H1 (cell line): ENCODE data around the gene TMEM203. TPM values are rescaled to one million over a fixed set of nuclear protein-coding genes. Genes with fewer than 3 reads are reported as not detected.
A peak's percentile ranks its signal among the peaks of the same experiment; 100 is the strongest.

Experiments used
- CTCF ChIA-PET: fragments of 300-600 bp; sonication (Branson Sonifier 250); formaldehyde crosslinking; loops from one replicate; lab custom pipeline; 2021; ENCODE audit not compliant: partially characterized antibody; lab: Charles Lee
- POLR2A ChIA-PET: fragments of 300-600 bp; sonication (Branson Sonifier 250); formaldehyde crosslinking; loops from one replicate; lab custom pipeline; 2021; ENCODE audit warnings: inconsistent platforms; ENCODE audit not compliant: partially characterized antibody; lab: Charles Lee
- DNase-seq, 2 experiments: peaks; one replicate each; pipeline versions ENCODE4 v3.0.0 to v3.0.0-alpha.2; 2010 to 2022; ENCODE audit warnings: low spot score in 2 of 2, low read depth in 1 of 2, mixed read lengths in 1 of 2
- FAIRE-seq: peaks from 2 replicates; lab custom pipeline; 2011; peaks lifted over from hg19 to GRCh38; lab: Jason Lieb, UNC
- H2AFZ ChIP-seq: 2 replicates; pipeline ENCODE4 v1.8.1; 2012; ENCODE audit warnings: low read length, inconsistent platforms
- H2AK5ac ChIP-seq: 2 replicates; pipeline ENCODE4 v1.6.1; 2013; ENCODE audit warnings: low read depth, low read length
- H2BK120ac ChIP-seq: replicated peaks from 2 replicates; pipeline ENCODE3; 2013; ENCODE audit warnings: low read depth, low read length, inconsistent platforms
- H2BK12ac ChIP-seq: 2 replicates; pipeline ENCODE4 v1.6.1; 2013; ENCODE audit warnings: low read depth, low read length
- H2BK15ac ChIP-seq: 2 replicates; pipeline ENCODE4 v1.6.1; 2013; ENCODE audit warnings: low read length
- H2BK20ac ChIP-seq: 2 replicates; pipeline ENCODE4 v1.6.1; 2013; ENCODE audit warnings: low read length
- H2BK5ac ChIP-seq: 2 replicates; pipeline ENCODE4 v1.6.1; 2013; ENCODE audit warnings: low read depth, low read length
- H3K14ac ChIP-seq: 2 replicates; pipeline ENCODE4 v1.6.1; 2013; ENCODE audit warnings: inconsistent platforms; ENCODE audit not compliant: insufficient read length
- H3K18ac ChIP-seq: 2 replicates; pipeline ENCODE4 v1.6.1; 2013; ENCODE audit warnings: low read length; ENCODE audit errors: extremely low read depth
- H3K23ac ChIP-seq: 2 replicates; pipeline ENCODE4 v1.6.1; 2013; ENCODE audit warnings: inconsistent platforms; ENCODE audit not compliant: insufficient read length
- H3K23me2 ChIP-seq: 2 replicates; pipeline ENCODE4 v1.6.1; 2013; ENCODE audit warnings: low read depth, low read length
- H3K27ac ChIP-seq: 2 replicates; pipeline ENCODE4 v1.6.1; 2011; ENCODE audit warnings: low read depth, low read length, inconsistent platforms
- H3K27me3 ChIP-seq, 4 experiments: replicated peaks in 1 of 4; 1 replicate in 1 of 4; 2 replicates in 3 of 4; pipeline versions ENCODE4 v1.6.1 to v1.8.1; 2011 to 2013; ENCODE audit warnings: low read length in 3 of 4, mild to moderate bottlenecking in 3 of 4, inconsistent platforms in 2 of 4, mixed read lengths in 2 of 4, moderate library complexity in 1 of 4; ENCODE audit not compliant: control insufficient read depth in 3 of 4, insufficient read depth in 3 of 4; ENCODE audit errors: extremely low read depth in 1 of 4
- H3K36me3 ChIP-seq, 4 experiments: 2 replicates each; pipeline versions ENCODE4 v1.6.1 to v1.8.1; 2011 to 2013; ENCODE audit warnings: mild to moderate bottlenecking in 4 of 4, low read length in 3 of 4, moderate library complexity in 2 of 4, control low read depth in 1 of 4, inconsistent platforms in 1 of 4; ENCODE audit not compliant: insufficient read depth in 4 of 4, control insufficient read depth in 2 of 4
- H3K4ac ChIP-seq: replicated peaks from 2 replicates; pipeline ENCODE3; 2013; ENCODE audit warnings: low read length, low read depth, mixed read lengths, inconsistent platforms; ENCODE audit not compliant: insufficient read length
- H3K4me1 ChIP-seq, 4 experiments: replicated peaks in 1 of 4; 1 replicate in 1 of 4; 2 replicates in 3 of 4; pipeline versions ENCODE4 v1.6.1 to v1.8.1; 2011 to 2013; ENCODE audit warnings: low read length in 3 of 4, inconsistent platforms in 2 of 4, mixed read lengths in 1 of 4; ENCODE audit not compliant: insufficient read depth in 4 of 4, control insufficient read depth in 3 of 4
- H3K4me2 ChIP-seq, 2 experiments: 2 replicates each; pipeline versions ENCODE4 v1.6.1 to v1.8.1; 2011 to 2013; ENCODE audit warnings: low read depth in 2 of 2, low read length in 2 of 2, control low read depth in 1 of 2, inconsistent platforms in 1 of 2, mild to moderate bottlenecking in 1 of 2; ENCODE audit not compliant: insufficient read depth in 1 of 2
- H3K4me3 ChIP-seq, 4 experiments: fragments of 200-600, 300-600 bp in 1 of 4; sonication (generic), shearing (Covaris generic), sonication (Bioruptor Twin) in 1 of 4; 2 replicates each; pipeline versions ENCODE4 v1.5.1 to v1.8.1; 2011 to 2016; ENCODE audit warnings: low read length in 4 of 4, low read depth in 3 of 4, control low read depth in 2 of 4, inconsistent platforms in 2 of 4, mild to moderate bottlenecking in 2 of 4, mixed read lengths in 1 of 4, moderate library complexity in 1 of 4; ENCODE audit not compliant: insufficient read depth in 2 of 4; ENCODE audit errors: extremely low read depth in 1 of 4
- H3K56ac ChIP-seq: replicated peaks from 2 replicates; pipeline ENCODE3; 2013; ENCODE audit warnings: low read depth, mild to moderate bottlenecking, mixed read lengths, low read length, inconsistent platforms; ENCODE audit not compliant: insufficient read length
- H3K79me1 ChIP-seq: 2 replicates; pipeline ENCODE4 v1.6.1; 2013; ENCODE audit warnings: low read depth, low read length, control low read depth
- H3K79me2 ChIP-seq, 2 experiments: 2 replicates each; pipeline versions ENCODE4 v1.6.1 to v1.8.1; 2012 to 2013; ENCODE audit warnings: low read length in 2 of 2, mild to moderate bottlenecking in 2 of 2, inconsistent platforms in 1 of 2; ENCODE audit not compliant: insufficient read depth in 2 of 2, control insufficient read depth in 1 of 2
- H3K9ac ChIP-seq, 4 experiments: replicated peaks in 1 of 4; 1 replicate in 1 of 4; 2 replicates in 3 of 4; pipeline versions ENCODE4 v1.6.1 to v1.8.1; 2011 to 2013; ENCODE audit warnings: low read depth in 3 of 4, low read length in 3 of 4, control low read depth in 2 of 4, mild to moderate bottlenecking in 2 of 4, moderate library complexity in 2 of 4, inconsistent platforms in 1 of 4; ENCODE audit errors: extremely low read depth in 1 of 4
- H3K9me3 ChIP-seq, 2 experiments: 2 replicates each; pipeline versions ENCODE4 v1.6.1 to v1.8.1; 2012 to 2013; ENCODE audit warnings: mild to moderate bottlenecking in 2 of 2, moderate library complexity in 2 of 2, control low read depth in 1 of 2, inconsistent platforms in 1 of 2, low read depth in 1 of 2, low read length in 1 of 2, mixed read lengths in 1 of 2; ENCODE audit not compliant: insufficient read depth in 2 of 2
- H4K20me1 ChIP-seq, 2 experiments: replicated peaks in 1 of 2; 2 replicates each; pipeline versions ENCODE3 to v1.8.1; 2011 to 2013; ENCODE audit warnings: inconsistent platforms in 2 of 2, low read length in 2 of 2, mild to moderate bottlenecking in 1 of 2; ENCODE audit not compliant: insufficient read depth in 2 of 2, control insufficient read depth in 1 of 2
- H4K5ac ChIP-seq: 2 replicates; pipeline ENCODE4 v1.6.1; 2013; ENCODE audit warnings: low read length, low read depth, mixed read lengths, inconsistent platforms; ENCODE audit not compliant: insufficient read length
- H4K8ac ChIP-seq: 2 replicates; pipeline ENCODE4 v1.8.0; 2013; ENCODE audit warnings: mild to moderate bottlenecking, moderate library complexity, low read length, inconsistent platforms; ENCODE audit not compliant: insufficient read depth; ENCODE audit errors: extremely low read depth
- H4K91ac ChIP-seq: replicated peaks from 2 replicates; pipeline ENCODE3; 2013; ENCODE audit warnings: low read length, mixed read lengths, inconsistent platforms; ENCODE audit not compliant: insufficient read length
- CBX5 ChIP-seq: fragments of 300-800, 300-1000 bp; sonication (generic); IDR thresholded peaks from 2 replicates; pipeline ENCODE4 v1.7.1; 2016; ENCODE audit warnings: antibody characterized with exemption, low read length, low read depth
- EP300 ChIP-seq, 2 experiments: IDR thresholded peaks; 1 replicate in 1 of 2; 2 replicates in 1 of 2; pipeline ENCODE4 v1.6.1; 2011 to 2012; ENCODE audit warnings: low read depth in 2 of 2, low read length in 2 of 2, mild to moderate bottlenecking in 2 of 2, borderline replicate concordance in 1 of 2, inconsistent platforms in 1 of 2, moderate library complexity in 1 of 2
- FOSL1 ChIP-seq: IDR thresholded peaks from 2 replicates; pipeline ENCODE4 v1.6.1; 2011; ENCODE audit warnings: mild to moderate bottlenecking, low read depth, low read length, moderate library complexity; ENCODE audit not compliant: insufficient read depth
- GABPA ChIP-seq: IDR thresholded peaks from 2 replicates; pipeline ENCODE4 v1.6.1; 2011; ENCODE audit warnings: mild to moderate bottlenecking, low read length, moderate library complexity, borderline replicate concordance; ENCODE audit not compliant: insufficient read depth
- GTF2F1 ChIP-seq: IDR thresholded peaks from 2 replicates; pipeline ENCODE4 v1.6.1; 2012; ENCODE audit warnings: low read depth, low read length, improper control_type of control experiment, borderline replicate concordance
- HDAC6 ChIP-seq: IDR thresholded peaks from one replicate; pipeline ENCODE4 v1.7.1; 2012; ENCODE audit warnings: low read depth, mild to moderate bottlenecking, inconsistent platforms, low read length, moderate library complexity
- JUN ChIP-seq: IDR thresholded peaks from 2 replicates; pipeline ENCODE4 v1.6.1; 2011; ENCODE audit warnings: low read depth, mild to moderate bottlenecking, improper control_type of control experiment, low read length
- KDM4A ChIP-seq: IDR thresholded peaks from one replicate; pipeline ENCODE4 v1.7.1; 2012; ENCODE audit warnings: low read depth, mild to moderate bottlenecking, moderate library complexity, low read length, inconsistent platforms; ENCODE audit not compliant: severe bottlenecking
- TAF7 ChIP-seq: optimal IDR thresholded peaks from 2 replicates; pipeline ENCODE3; 2011; ENCODE audit warnings: low read depth, mild to moderate bottlenecking, inconsistent platforms, low read length, moderate library complexity, borderline replicate concordance
- WGBS, 2 experiments: shearing (Covaris generic) in 1 of 2; methylation state at CpG; one replicate each; pipeline versions ENCODE4 v1.1.6 to v1.1.7; 2013 to 2015; ENCODE audit warnings: low lambda C conversion rate in 2 of 2, mixed read lengths in 2 of 2, inconsistent platforms in 1 of 2, low coverage in 1 of 2, missing lambda C conversion rate in 1 of 2; ENCODE audit not compliant: insufficient replicate concordance in 2 of 2, insufficient coverage in 1 of 2, insufficient read length in 1 of 2; ENCODE audit errors: extremely low coverage in 1 of 2, missing lambda C conversion rate in 1 of 2; 5-methylcytosine and 5-hydroxymethylcytosine counted together
- polyA plus RNA-seq, 7 experiments: library from polyadenylated mRNA; depleted of rRNA in 3 of 7; stranded (reverse) in 5 of 7; unstranded in 2 of 7; fragments of >200 nt in 5 of 7; fragments of 200-250 nt in 2 of 7; gene quantifications; 1 replicate in 5 of 7; 2 replicates in 1 of 7; 4 replicates in 1 of 7; pipeline versions ENCODE4 v1.2.1 to v1.2.3, GENCODE V29; 2011 to 2013; ENCODE audit warnings: missing spikeins in 2 of 7, mixed read lengths in 2 of 7
- total RNA-seq: library from RNA; stranded (reverse); fragmentation: NEBNext Ultra II Directional; extraction: Animal tissue kit (Norgen Biotek cat#: 25700); gene quantifications from 2 replicates; pipeline ENCODE4 v1.2.1, GENCODE V29; 2021

Gene TMEM203
- total and polyA plus RNA-seq, 2 of the 8 experiments (the other 6 are each of a cell fraction or from before 2014, with no cell fraction given): 44.1 to 57.1 TPM

DNA sequence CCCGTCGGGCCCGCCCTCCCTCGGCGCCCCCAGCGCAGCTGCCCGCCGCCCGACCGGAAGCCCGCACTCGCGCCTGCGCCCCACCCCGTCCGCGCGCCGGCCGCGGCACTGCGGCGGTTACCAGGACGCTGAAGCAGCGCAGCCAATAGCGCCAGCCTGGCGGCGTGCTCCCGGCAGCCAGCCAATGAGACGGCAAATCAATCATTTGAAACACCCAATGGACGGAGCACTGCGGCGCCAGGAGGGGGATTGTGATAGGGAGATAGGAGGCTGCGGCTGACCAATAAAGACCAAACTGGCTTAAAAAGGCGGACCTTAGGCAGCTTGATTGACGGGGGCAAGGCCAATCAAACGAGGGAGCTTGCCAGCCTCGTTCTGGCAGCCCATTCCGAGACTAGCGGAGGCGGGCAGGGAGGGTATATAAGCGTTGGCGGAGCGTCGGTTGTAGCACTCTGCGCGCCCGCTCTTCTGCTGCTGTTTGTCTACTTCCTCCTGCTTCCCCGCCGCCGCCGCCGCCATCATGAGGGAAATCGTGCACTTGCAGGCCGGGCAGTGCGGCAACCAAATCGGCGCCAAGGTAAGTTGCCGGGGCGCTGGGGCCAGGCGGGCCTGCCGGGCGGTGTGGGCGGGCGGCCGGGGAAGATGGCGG, 35.5 kb upstream of the TMEM203 start, which contains the start of gene TUBB4B:
Gene TUBB4B, plus strand, starts transcription at position 447 of the 649 bp plus-strand sequence. Its CDS starts 74 bp downstream, at position 521.
- no peak within 1 kb of the TSS for H2AFZ ChIP-seq
- H2BK5ac ChIP-seq: peak within 1 kb of the TSS; percentile 95
- no peak within 1 kb of the TSS for H2BK12ac ChIP-seq
- DNase-seq (peak; percentile 94 to 100), FAIRE-seq (peak; percentile 94)
- H3K79me1 ChIP-seq: peaks cover 5% of the 10 kb centered on the region
- peak within 1 kb of the TSS; percentile 52 for H4K5ac ChIP-seq
- no peaks in the 10 kb centered on the region for H3K27me3 ChIP-seq
- H3K4ac ChIP-seq: no peak within 1 kb of the TSS
- peak within 1 kb of the TSS; percentile 29 to 95 (median 64) for H3K9ac ChIP-seq
- H3K4me1 ChIP-seq: peaks cover 0 to 27% (median 21%) of the 10 kb centered on the region in 4 experiments; a peak in 6 of 7 replicates
- H3K79me2 ChIP-seq: peaks cover 0 to 20% of the 10 kb centered on the region in 2 experiments; a peak in 2 of 4 replicates
- ChIA-PET CTCF (interaction anchor here (0.9 to 9.1 kb wide), 3 partner anchors 13 to 33 kb away, joined by 3 to 113 read pairs (median 8); partner anchors contain the start of genes CYSRT1, RNF208 and RNF224), POLR2A (interaction anchor here (0.6 to 69.9 kb wide), 42 partner anchors 6 to 364 kb away, joined by 3 to 1462 read pairs (median 3); partner anchors contain the start of genes ABCA2, CYSRT1, ENTPD2 and GRIN1)
- no peaks in the 10 kb centered on the region for H3K9me3 ChIP-seq
- peaks cover 22 to 23% of the 10 kb centered on the region in 2 experiments for H4K20me1 ChIP-seq
- H4K8ac ChIP-seq: peak within 1 kb of the TSS; percentile 91; the same call in 1 of the 2 replicates
- H3K4me2 ChIP-seq: peak within 1 kb of the TSS; percentile 76 to 87
- peaks cover 5% of the 10 kb centered on the region; the same call in 1 of the 2 replicates for H3K23me2 ChIP-seq
- H2AK5ac ChIP-seq: no peak within 1 kb of the TSS
- H3K14ac ChIP-seq: no peak within 1 kb of the TSS
- H3K56ac ChIP-seq: peak within 1 kb of the TSS; percentile 77
- H3K36me3 ChIP-seq: peaks cover 6 to 18% (median 15%) of the 10 kb centered on the region in 4 experiments; a peak in 7 of 8 replicates
- H4K91ac ChIP-seq: peak within 1 kb of the TSS; percentile 91
- no peak within 1 kb of the TSS for H2BK20ac ChIP-seq
- H3K27ac ChIP-seq: peak within 1 kb of the TSS; percentile 67; the same call in 1 of the 2 replicates
- no peak within 1 kb of the TSS for H3K23ac ChIP-seq
- H2BK15ac ChIP-seq: no peak within 1 kb of the TSS
- peak within 1 kb of the TSS; percentile 95 for H3K18ac ChIP-seq
- no peak within 1 kb of the TSS for H2BK120ac ChIP-seq
- H3K4me3 ChIP-seq: peak within 1 kb of the TSS; percentile 64 to 92 (median 76)
- 1% methylated on average over 56 of the region's 67 CpGs; no CpG with 5 or more reads in 1 of the 2 experiments for WGBS, 2 experiments
- TF ChIP-seq CBX5 (no peak), KDM4A (peak; percentile 16), JUN (no peak), GABPA (peak; percentile 21; the same call in 1 of the 2 replicates), TAF7 (peak; percentile 96), EP300 (IDR thresholded peaks at IDR 0.05; ENCODE audit: borderline replicate concordance in 1 of 2, low read depth in 2 of 2, low read length in 2 of 2) (no peak), FOSL1 (peak; percentile 74; the same call in 1 of the 2 replicates), GTF2F1 (peak; percentile 99), HDAC6 (no peak)
